SK-N-SH (cell line): Measurements from ENCODE around the gene SNX27. TPM values are rescaled to one million over a fixed set of nuclear protein-coding genes. Genes with fewer than 3 reads are reported as not detected.

Experiments
- CTCF ChIA-PET: fragments of 300-600, 350-600 bp; formaldehyde crosslinking; extraction: SDS; loops from one replicate; lab custom pipeline; 2021; lab: Yijun Ruan, JAX
- POLR2A ChIA-PET: fragments of 350-600 bp; sonication (Branson Sonifier 250); formaldehyde crosslinking; extraction: SDS; loops from one replicate; lab custom pipeline; 2020; ENCODE audit warnings: antibody characterized with exemption, inconsistent platforms; lab: Yijun Ruan, JAX
- DNase-seq: peaks from one replicate; pipeline ENCODE4 v3.0.0; 2012
- H2AFZ ChIP-seq: fragments of 200-600 bp; sonication (generic); 2 replicates; pipeline ENCODE4 v1.8.1; 2016; ENCODE audit warnings: antibody characterized with exemption, mild to moderate bottlenecking, low read depth
- H3F3A ChIP-seq: fragments of 200-600 bp; sonication (generic); replicated peaks from 2 replicates; pipeline ENCODE3; 2016; ENCODE audit warnings: antibody characterized with exemption, mild to moderate bottlenecking; ENCODE audit not compliant: insufficient read depth
- H3K27ac ChIP-seq, 2 experiments: fragments of 200-500 bp in 1 of 2; fragments of 200-600 bp in 1 of 2; sonication (Bioruptor generic) in 1 of 2; sonication (generic), shearing (Covaris generic) in 1 of 2; 2 replicates each; pipeline versions ENCODE4 v1.5.1 to v1.6.1; 2014 to 2016; ENCODE audit warnings: low read depth in 2 of 2, inconsistent platforms in 1 of 2, low read length in 1 of 2, mild to moderate bottlenecking in 1 of 2, mixed read lengths in 1 of 2
- H3K27me3 ChIP-seq: fragments of 200-600 bp; sonication (generic), shearing (Covaris generic); 2 replicates; pipeline ENCODE4 v1.6.1; 2016; ENCODE audit warnings: mixed run types; ENCODE audit not compliant: insufficient read depth
- H3K36me3 ChIP-seq, 2 experiments: fragments of 200-500 bp in 1 of 2; fragments of 200-600 bp in 1 of 2; sonication (Bioruptor generic) in 1 of 2; sonication (generic) in 1 of 2; replicated peaks in 1 of 2; 2 replicates each; pipeline versions ENCODE3 to v1.5.1; 2014 to 2016; ENCODE audit warnings: low read length in 1 of 2, mild to moderate bottlenecking in 1 of 2; ENCODE audit not compliant: insufficient read depth in 2 of 2, control insufficient read depth in 1 of 2
- H3K4me1 ChIP-seq, 2 experiments: fragments of 200-500 bp in 1 of 2; fragments of 200-600 bp in 1 of 2; sonication (Bioruptor generic) in 1 of 2; sonication (generic), shearing (Covaris generic) in 1 of 2; 2 replicates each; pipeline versions ENCODE4 v1.5.1 to v1.6.1; 2014 to 2016; ENCODE audit warnings: low read depth in 1 of 2, low read length in 1 of 2, mixed run types in 1 of 2; ENCODE audit not compliant: insufficient read depth in 2 of 2, control insufficient read depth in 1 of 2
- H3K4me2 ChIP-seq: fragments of 200-600 bp; sonication (generic), shearing (Covaris generic); 2 replicates; pipeline ENCODE4 v1.6.1; 2017; ENCODE audit warnings: mixed run types
- H3K4me3 ChIP-seq, 2 experiments: fragments of 200-500 bp in 1 of 2; fragments of 200-600 bp in 1 of 2; sonication (Bioruptor generic) in 1 of 2; sonication (generic), shearing (Covaris generic) in 1 of 2; 2 replicates each; pipeline versions ENCODE4 v1.5.1 to v1.8.1; 2014 to 2016; ENCODE audit warnings: low read depth in 2 of 2, inconsistent platforms in 1 of 2, low read length in 1 of 2, mild to moderate bottlenecking in 1 of 2, mixed read lengths in 1 of 2, moderate library complexity in 1 of 2
- H3K79me2 ChIP-seq: fragments of 200-600 bp; sonication (generic); 2 replicates; pipeline ENCODE4 v1.8.1; 2017; ENCODE audit warnings: mild to moderate bottlenecking; ENCODE audit not compliant: insufficient read depth
- H3K9ac ChIP-seq: fragments of 200-600 bp; sonication (generic); 2 replicates; pipeline ENCODE4 v1.6.1; 2017; ENCODE audit warnings: mixed run types
- H3K9me2 ChIP-seq: fragments of 200-600 bp; sonication (generic); 2 replicates; pipeline ENCODE4 v1.6.1; 2017; ENCODE audit warnings: mixed run types
- H3K9me3 ChIP-seq: fragments of 200-600 bp; sonication (generic); 2 replicates; pipeline ENCODE4 v1.6.1; 2017; ENCODE audit warnings: mixed run types, mild to moderate bottlenecking, moderate library complexity
- H4K20me1 ChIP-seq: fragments of 200-600 bp; sonication (generic); 2 replicates; pipeline ENCODE4 v1.6.1; 2017; ENCODE audit warnings: mild to moderate bottlenecking, mixed run types; ENCODE audit not compliant: insufficient read depth
- EP300 ChIP-seq, 2 experiments: IDR thresholded peaks; 2 replicates each; pipeline versions ENCODE4 v1.4.0 to v1.6.1; 2012; ENCODE audit warnings: borderline replicate concordance in 1 of 2, low read depth in 1 of 2, low read length in 1 of 2
- EZH2phosphoT487 ChIP-seq: fragments of 200-600 bp; sonication (generic); IDR thresholded peaks from 2 replicates; pipeline ENCODE4 v1.6.1; 2017; ENCODE audit warnings: low read depth, mixed run types, mild to moderate bottlenecking, antibody characterized with exemption, moderate library complexity, borderline replicate concordance
- FOSL2 ChIP-seq: IDR thresholded peaks from 2 replicates; pipeline ENCODE4 v1.4.0; 2012; ENCODE audit warnings: low read depth, mild to moderate bottlenecking, moderate library complexity, borderline replicate concordance
- FOXM1 ChIP-seq: IDR thresholded peaks from 2 replicates; pipeline ENCODE4 v1.4.0; 2012; ENCODE audit warnings: low read depth, mild to moderate bottlenecking
- MEF2A ChIP-seq: IDR thresholded peaks from 2 replicates; pipeline ENCODE4 v1.4.0; 2012; ENCODE audit warnings: low read depth, borderline replicate concordance
- NRF1 ChIP-seq: IDR thresholded peaks from 2 replicates; pipeline ENCODE4 v1.6.1; 2012; ENCODE audit warnings: low read depth, mild to moderate bottlenecking, low read length
- POLR2AphosphoS5 ChIP-seq: IDR thresholded peaks from 2 replicates; pipeline ENCODE4 v1.6.1; 2012; ENCODE audit warnings: low read depth, low read length
- RAD21 ChIP-seq: IDR thresholded peaks from 2 replicates; pipeline ENCODE4 v1.6.1; 2012; ENCODE audit warnings: mild to moderate bottlenecking, low read length
- RCOR1 ChIP-seq: fragments of 150-350 bp; IDR thresholded peaks from 2 replicates; pipeline ENCODE4 v1.6.1; 2017; ENCODE audit warnings: antibody characterized with exemption, low read length
- RFX5 ChIP-seq: IDR thresholded peaks from 2 replicates; pipeline ENCODE4 v1.6.1; 2012; ENCODE audit warnings: mild to moderate bottlenecking, improper control_type of control experiment, low read length
- SIN3A ChIP-seq: IDR thresholded peaks from 2 replicates; pipeline ENCODE4 v1.6.1; 2012; ENCODE audit warnings: low read depth, mild to moderate bottlenecking, low read length, moderate library complexity, borderline replicate concordance
- SMC3 ChIP-seq: IDR thresholded peaks from 2 replicates; pipeline ENCODE4 v1.6.1; 2012; ENCODE audit warnings: low read depth, low read length, improper control_type of control experiment
- WGBS: methylation state at CpG from one replicate; pipeline ENCODE4 v1.1.6; 2017; ENCODE audit warnings: low lambda C conversion rate; 5-methylcytosine and 5-hydroxymethylcytosine counted together
- polyA plus RNA-seq, 3 experiments: library from polyadenylated mRNA; depleted of rRNA; stranded (reverse); fragments of >200 nt; gene quantifications; 2 replicates each; pipeline ENCODE4 v1.2.3, GENCODE V29; 2012
- TF ChIP-seq, protein P1 (sequence below): IDR thresholded peaks from 2 replicates; pipeline ENCODE4 v1.4.0; 2012; ENCODE audit warnings: low read depth, borderline replicate concordance

Gene SNX27
- polyA plus RNA-seq, 1 of the 3 experiments (the other 2 are of a cell fraction): 10.8 TPM

DNA sequence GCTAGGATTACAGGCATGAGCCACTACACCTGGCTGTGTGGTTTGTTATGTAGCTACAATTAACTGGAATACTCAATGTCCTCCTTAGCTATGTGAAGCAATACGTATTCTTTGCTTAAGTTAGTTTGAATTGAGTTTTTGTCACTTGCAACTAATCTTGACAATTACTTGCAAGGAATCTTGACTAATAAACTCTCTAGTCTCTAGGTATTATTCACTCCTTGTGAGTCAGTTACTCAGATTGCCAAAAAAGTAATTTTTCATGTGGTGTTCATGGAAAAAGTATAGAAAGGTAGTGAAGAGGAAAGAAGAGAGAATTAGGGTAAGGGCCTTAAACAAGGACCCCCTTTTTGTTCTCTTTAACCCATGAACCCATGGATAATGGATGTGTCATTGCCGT is 7.6 kb upstream of the SNX27 start:
- Histone ChIP-seq H3K4me3 (no peak overlapping the region), H4K20me1 (no peaks in the 10 kb centered on the region), H3K27ac (no peak overlapping the region), H3K36me3 (no peaks in the 10 kb centered on the region), H3F3A (no peaks in the 10 kb centered on the region), H3K4me1 (no peaks in the 10 kb centered on the region; a peak in 1 of 4 replicates), H3K9me2 (no peaks in the 10 kb centered on the region), H3K79me2 (no peaks in the 10 kb centered on the region), H3K9me3 (no peaks in the 10 kb centered on the region), H3K27me3 (no peaks in the 10 kb centered on the region), H3K9ac (no peak overlapping the region), H2AFZ (no peak overlapping the region), H3K4me2 (no peak overlapping the region)
- CTCF ChIA-PET: interaction anchor here (0.8 kb wide), 1 partner anchor 11 kb away, joined by 4 read pairs; no protein-coding TSS in a partner anchor
- no peak for TF ChIP-seq POLR2AphosphoS5
- no peak for TF ChIP-seq MEF2A
- no peak for TF ChIP-seq RAD21
- no peak for TF ChIP-seq FOSL2
- TF ChIP-seq EZH2phosphoT487: no peak
- TF ChIP-seq, protein P1, sequence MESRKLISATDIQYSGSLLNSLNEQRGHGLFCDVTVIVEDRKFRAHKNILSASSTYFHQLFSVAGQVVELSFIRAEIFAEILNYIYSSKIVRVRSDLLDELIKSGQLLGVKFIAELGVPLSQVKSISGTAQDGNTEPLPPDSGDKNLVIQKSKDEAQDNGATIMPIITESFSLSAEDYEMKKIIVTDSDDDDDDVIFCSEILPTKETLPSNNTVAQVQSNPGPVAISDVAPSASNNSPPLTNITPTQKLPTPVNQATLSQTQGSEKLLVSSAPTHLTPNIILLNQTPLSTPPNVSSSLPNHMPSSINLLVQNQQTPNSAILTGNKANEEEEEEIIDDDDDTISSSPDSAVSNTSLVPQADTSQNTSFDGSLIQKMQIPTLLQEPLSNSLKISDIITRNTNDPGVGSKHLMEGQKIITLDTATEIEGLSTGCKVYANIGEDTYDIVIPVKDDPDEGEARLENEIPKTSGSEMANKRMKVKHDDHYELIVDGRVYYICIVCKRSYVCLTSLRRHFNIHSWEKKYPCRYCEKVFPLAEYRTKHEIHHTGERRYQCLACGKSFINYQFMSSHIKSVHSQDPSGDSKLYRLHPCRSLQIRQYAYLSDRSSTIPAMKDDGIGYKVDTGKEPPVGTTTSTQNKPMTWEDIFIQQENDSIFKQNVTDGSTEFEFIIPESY: no peak
- TF ChIP-seq RCOR1: no peak
- no peak for TF ChIP-seq EP300 (IDR thresholded peaks at IDR 0.05; ENCODE audit: borderline replicate concordance in 1 of 2, low read depth in 1 of 2, low read length in 1 of 2)
- TF ChIP-seq RFX5: no peak
- no peak for TF ChIP-seq SMC3
- no peak for TF ChIP-seq SIN3A
- WGBS: 72% methylated on average over 2 of the region's 2 CpGs
- no peak for DNase-seq
- POLR2A ChIA-PET: no interaction called here

DNA sequence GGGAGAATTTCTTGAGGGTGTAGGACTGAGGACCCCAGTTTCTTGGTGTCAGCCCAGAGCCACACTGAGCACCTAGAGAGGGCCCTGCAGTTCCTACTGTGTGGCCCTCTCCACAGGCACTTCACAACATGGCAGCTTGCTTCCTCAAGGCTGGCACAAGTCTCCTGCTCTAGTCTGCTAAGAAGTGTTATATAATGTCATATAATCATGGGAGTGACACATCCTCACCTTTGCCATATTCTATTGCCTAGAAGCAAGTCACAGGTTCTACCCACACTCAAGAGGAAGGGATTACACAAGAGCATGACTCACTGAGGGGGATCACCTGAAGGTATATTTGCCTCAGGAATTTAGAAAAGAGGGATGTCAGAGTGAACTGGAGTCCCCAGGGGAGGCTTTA is 5.5 kb upstream of the SNX27 start:
- ChIA-PET POLR2A (no interaction called here), CTCF (interaction anchor here (2.0 kb wide), 1 partner anchor 12 kb away, joined by 11 read pairs; no protein-coding TSS in a partner anchor)
- Histone ChIP-seq H2AFZ (no peak overlapping the region), H4K20me1 (no peaks in the 10 kb centered on the region), H3K9me2 (no peaks in the 10 kb centered on the region), H3K79me2 (no peaks in the 10 kb centered on the region), H3F3A (no peaks in the 10 kb centered on the region), H3K36me3 (no peaks in the 10 kb centered on the region), H3K4me2 (no peak overlapping the region), H3K9ac (no peak overlapping the region), H3K9me3 (no peaks in the 10 kb centered on the region), H3K27ac (no peak overlapping the region), H3K27me3 (no peaks in the 10 kb centered on the region), H3K4me1 (peaks cover 0 to 3% of the 10 kb centered on the region in 2 experiments; a peak in 1 of 4 replicates), H3K4me3 (no peak overlapping the region)
- DNase-seq: no peak
- TF ChIP-seq NRF1 (no peak), FOSL2 (no peak), EZH2phosphoT487 (no peak), FOXM1 (no peak)
